Mucosa of stomach (tissue), 1 donor: ENCODE measurements around the gene GOLGA8O.
"Not testable (repeated sequence)": the region's sequence is repeated elsewhere in the genome, so short reads cannot be mapped to it uniquely, and the experiment has no call there.

ENCODE experiments used
- H3K27me3 ChIP-seq: one replicate; pipeline ENCODE4 v1.7.0; 2013; ENCODE audit warnings: mild to moderate bottlenecking, low read length; ENCODE audit not compliant: control insufficient read depth, insufficient read depth
- H3K36me3 ChIP-seq: one replicate; pipeline ENCODE4 v1.7.0; 2013; ENCODE audit warnings: low read length; ENCODE audit not compliant: control insufficient read depth, insufficient read depth
- H3K4me1 ChIP-seq: one replicate; pipeline ENCODE4 v1.7.0; 2013; ENCODE audit warnings: mild to moderate bottlenecking, low read length; ENCODE audit not compliant: control insufficient read depth, insufficient read depth
- H3K4me3 ChIP-seq: one replicate; pipeline ENCODE4 v1.7.0; 2013; ENCODE audit warnings: low read length
- H3K9ac ChIP-seq: one replicate; pipeline ENCODE4 v1.7.0; 2013; ENCODE audit warnings: mild to moderate bottlenecking, low read length, moderate library complexity
- H3K9me3 ChIP-seq: one replicate; pipeline ENCODE4 v1.7.0; 2013; ENCODE audit warnings: mild to moderate bottlenecking, low read length, moderate library complexity; ENCODE audit not compliant: control insufficient read depth
- donor health status: Pancreatic carcinoma.

The GOLGA8O gene

DNA sequence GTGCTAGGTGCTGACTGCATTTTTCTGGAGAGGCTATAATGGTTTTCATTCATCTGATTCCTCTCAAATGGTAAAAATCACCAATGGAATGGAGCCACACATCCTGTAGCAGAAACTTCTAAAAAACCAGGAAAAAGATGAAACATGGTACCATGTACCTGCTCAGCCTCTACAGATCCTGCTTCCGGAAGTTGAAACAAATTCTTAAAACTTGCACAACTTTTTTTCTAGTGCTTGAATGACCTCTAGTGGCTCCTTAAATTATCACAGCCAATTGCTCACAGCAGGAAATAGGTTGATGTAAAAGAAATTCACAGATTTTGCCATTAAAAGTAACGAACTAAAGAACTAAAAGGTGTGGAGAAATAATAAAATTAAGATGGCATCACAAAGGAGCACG lies 47.5 kb downstream of the GOLGA8O start:
- H3K27me3 ChIP-seq, H3K4me1 ChIP-seq, H3K9me3 ChIP-seq, H3K4me3 ChIP-seq, H3K36me3 ChIP-seq, H3K9ac ChIP-seq: not testable (repeated sequence)

DNA sequence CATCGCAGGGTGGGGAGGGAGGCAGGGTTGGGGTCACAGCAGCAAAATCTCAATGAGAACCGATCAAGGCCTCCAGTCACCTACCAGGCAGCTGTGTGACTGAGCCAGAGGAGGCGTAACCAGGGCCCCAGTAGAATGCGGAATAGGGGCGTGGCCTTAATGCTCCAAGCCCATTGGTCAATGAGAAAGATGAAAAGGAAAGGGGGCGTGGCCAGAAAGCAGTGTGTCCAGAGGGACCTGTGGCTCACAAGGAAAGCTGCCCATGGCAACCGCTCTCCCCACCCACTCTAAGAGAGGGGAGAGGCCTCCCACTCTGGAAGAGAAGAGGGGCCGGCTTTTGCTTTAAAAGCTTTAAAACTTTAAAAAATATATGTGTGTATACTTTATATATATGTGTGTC lies 52.2 kb downstream of the GOLGA8O start, which contains the start of gene GOLGA8K:
TSS of gene GOLGA8K (minus strand) at position 101 of the 400 bp plus-strand sequence. CDS start at position 3, 98 bp downstream.
- not testable (repeated sequence) for H3K4me1 ChIP-seq

DNA sequence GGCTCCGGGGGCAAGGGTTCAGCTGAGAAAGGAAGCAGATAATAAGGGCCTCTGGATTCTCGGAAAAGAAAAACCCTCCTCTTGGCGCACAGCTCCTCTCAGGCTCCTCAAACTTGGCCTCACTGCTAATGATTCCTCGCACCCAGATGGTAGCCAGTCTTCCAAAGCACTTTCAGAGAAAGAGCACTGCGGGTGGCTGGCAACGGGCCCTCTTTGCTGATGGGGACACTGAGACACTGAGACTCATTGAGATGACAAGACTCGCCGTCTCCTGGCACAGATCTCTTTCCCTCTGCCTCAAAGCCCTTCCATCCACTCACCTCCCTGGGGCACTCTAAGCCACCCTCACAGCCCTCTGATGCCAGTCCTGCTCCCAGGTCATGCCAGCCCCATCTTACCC lies 58.9 kb downstream of the GOLGA8O start:
- H3K9ac ChIP-seq, H3K9me3 ChIP-seq, H3K4me3 ChIP-seq, H3K27me3 ChIP-seq, H3K4me1 ChIP-seq, H3K36me3 ChIP-seq: not testable (repeated sequence)

More for the DNA sequence above, 52.2 kb downstream of the GOLGA8O start, which contains the start of gene GOLGA8K:
- not testable (repeated sequence) for H3K36me3 ChIP-seq, H3K27me3 ChIP-seq, H3K9me3 ChIP-seq, H3K4me3 ChIP-seq, H3K9ac ChIP-seq
